Gastrocnemius medialis (tissue), 4 donors: Measurements from ENCODE around the gene LONP2.

Experiments
- POLR2A ChIP-seq, 2 donors: fragments of 450-650 bp; IDR thresholded peaks; one replicate each; pipeline ENCODE4 v1.6.1; 2017; ENCODE audit warnings: antibody characterized with exemption in 2 of 2, mild to moderate bottlenecking in 2 of 2, moderate library complexity in 2 of 2
- TF ChIP-seq, protein P1 (sequence below), 5 experiments: fragments of 450-650 bp in 3 of 5; fragments of 200-600 bp in 2 of 5; sonication (generic) in 2 of 5; IDR thresholded peaks in 4 of 5; conservative IDR thresholded peaks in 1 of 5; 1 replicate in 4 of 5; 2 replicates in 1 of 5; pipeline ENCODE4 v1.5.1; 2016 to 2019; ENCODE audit warnings: antibody characterized with exemption in 5 of 5, mild to moderate bottlenecking in 3 of 5, moderate library complexity in 3 of 5

DNA sequence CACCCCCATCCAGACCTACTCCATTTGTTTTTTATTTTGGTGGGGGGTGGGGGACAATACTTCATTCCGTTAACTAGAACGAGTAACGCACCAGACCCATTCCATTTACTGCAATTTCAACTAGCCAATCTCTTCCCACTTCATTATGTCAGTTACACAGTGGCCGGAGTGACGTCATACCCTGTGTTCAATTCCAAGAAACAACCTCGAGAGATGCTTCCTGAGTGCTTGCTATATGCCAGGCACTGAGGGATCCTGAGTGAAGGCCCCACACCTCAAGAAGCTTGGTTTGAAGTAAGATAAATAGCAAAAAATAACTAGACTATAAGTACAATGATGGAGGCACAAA lies 150.2 kb downstream of the LONP2 start:
- TF ChIP-seq, protein P1, sequence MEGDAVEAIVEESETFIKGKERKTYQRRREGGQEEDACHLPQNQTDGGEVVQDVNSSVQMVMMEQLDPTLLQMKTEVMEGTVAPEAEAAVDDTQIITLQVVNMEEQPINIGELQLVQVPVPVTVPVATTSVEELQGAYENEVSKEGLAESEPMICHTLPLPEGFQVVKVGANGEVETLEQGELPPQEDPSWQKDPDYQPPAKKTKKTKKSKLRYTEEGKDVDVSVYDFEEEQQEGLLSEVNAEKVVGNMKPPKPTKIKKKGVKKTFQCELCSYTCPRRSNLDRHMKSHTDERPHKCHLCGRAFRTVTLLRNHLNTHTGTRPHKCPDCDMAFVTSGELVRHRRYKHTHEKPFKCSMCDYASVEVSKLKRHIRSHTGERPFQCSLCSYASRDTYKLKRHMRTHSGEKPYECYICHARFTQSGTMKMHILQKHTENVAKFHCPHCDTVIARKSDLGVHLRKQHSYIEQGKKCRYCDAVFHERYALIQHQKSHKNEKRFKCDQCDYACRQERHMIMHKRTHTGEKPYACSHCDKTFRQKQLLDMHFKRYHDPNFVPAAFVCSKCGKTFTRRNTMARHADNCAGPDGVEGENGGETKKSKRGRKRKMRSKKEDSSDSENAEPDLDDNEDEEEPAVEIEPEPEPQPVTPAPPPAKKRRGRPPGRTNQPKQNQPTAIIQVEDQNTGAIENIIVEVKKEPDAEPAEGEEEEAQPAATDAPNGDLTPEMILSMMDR (IDR thresholded peaks at IDR 0.05 in 4 of 5, conservative IDR thresholded peaks at IDR 0.05 in 1 of 5): no peak
- TF ChIP-seq POLR2A (IDR thresholded peaks at IDR 0.05): no peak
